ENCODE results near the gene DIP2C.

The DIP2C gene

DNA sequence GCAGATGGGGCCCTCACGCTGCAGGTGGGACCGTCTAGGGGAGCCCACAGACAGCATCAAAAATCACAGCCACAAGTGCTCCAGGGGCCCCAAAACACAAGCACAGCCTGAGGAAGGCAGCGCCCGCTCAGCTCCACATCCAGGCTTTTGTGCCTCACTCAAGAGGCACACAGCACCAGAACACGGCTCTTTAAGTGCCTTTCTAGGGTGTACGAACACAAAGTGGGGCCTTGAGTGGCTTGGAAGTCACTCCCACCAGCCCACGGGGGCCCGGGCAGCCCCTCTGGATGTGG is 65.2 kb downstream of the DIP2C start:
- no peak overlapping the region for H3K27ac ChIP-seq
- ChIA-PET POLR2A (ENCODE audit: low non-redundant PET) (no interaction called here), CTCF (no interaction called here)
- TF ChIP-seq, protein P1, sequence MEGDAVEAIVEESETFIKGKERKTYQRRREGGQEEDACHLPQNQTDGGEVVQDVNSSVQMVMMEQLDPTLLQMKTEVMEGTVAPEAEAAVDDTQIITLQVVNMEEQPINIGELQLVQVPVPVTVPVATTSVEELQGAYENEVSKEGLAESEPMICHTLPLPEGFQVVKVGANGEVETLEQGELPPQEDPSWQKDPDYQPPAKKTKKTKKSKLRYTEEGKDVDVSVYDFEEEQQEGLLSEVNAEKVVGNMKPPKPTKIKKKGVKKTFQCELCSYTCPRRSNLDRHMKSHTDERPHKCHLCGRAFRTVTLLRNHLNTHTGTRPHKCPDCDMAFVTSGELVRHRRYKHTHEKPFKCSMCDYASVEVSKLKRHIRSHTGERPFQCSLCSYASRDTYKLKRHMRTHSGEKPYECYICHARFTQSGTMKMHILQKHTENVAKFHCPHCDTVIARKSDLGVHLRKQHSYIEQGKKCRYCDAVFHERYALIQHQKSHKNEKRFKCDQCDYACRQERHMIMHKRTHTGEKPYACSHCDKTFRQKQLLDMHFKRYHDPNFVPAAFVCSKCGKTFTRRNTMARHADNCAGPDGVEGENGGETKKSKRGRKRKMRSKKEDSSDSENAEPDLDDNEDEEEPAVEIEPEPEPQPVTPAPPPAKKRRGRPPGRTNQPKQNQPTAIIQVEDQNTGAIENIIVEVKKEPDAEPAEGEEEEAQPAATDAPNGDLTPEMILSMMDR (conservative IDR thresholded peaks at IDR 0.05; ENCODE audit: low read depth): no peak
- no peak for DNase-seq (ENCODE audit: low spot score)

- CTCF ChIA-PET: no interaction called here
- DNase-seq (ENCODE audit: low spot score): no peak
- TF ChIP-seq, protein P1 (conservative IDR thresholded peaks at IDR 0.05; ENCODE audit: low read depth): no peak
- POLR2A ChIA-PET (ENCODE audit: low non-redundant PET): no interaction called here
- H3K27ac ChIP-seq: no peak overlapping the region
Measured at GRCh38 chr10:623477-624311, 65.8 kb downstream of the DIP2C start.

GRCh38 chr10:623014-623413 is 66.5 kb downstream of the DIP2C start:
- TF ChIP-seq, protein P1 (conservative IDR thresholded peaks at IDR 0.05; ENCODE audit: low read depth): no peak
- ChIA-PET CTCF (no interaction called here), POLR2A (ENCODE audit: low non-redundant PET) (no interaction called here)
- no peak for DNase-seq (ENCODE audit: low spot score)
- H3K27ac ChIP-seq: no peak overlapping the region

DNA sequence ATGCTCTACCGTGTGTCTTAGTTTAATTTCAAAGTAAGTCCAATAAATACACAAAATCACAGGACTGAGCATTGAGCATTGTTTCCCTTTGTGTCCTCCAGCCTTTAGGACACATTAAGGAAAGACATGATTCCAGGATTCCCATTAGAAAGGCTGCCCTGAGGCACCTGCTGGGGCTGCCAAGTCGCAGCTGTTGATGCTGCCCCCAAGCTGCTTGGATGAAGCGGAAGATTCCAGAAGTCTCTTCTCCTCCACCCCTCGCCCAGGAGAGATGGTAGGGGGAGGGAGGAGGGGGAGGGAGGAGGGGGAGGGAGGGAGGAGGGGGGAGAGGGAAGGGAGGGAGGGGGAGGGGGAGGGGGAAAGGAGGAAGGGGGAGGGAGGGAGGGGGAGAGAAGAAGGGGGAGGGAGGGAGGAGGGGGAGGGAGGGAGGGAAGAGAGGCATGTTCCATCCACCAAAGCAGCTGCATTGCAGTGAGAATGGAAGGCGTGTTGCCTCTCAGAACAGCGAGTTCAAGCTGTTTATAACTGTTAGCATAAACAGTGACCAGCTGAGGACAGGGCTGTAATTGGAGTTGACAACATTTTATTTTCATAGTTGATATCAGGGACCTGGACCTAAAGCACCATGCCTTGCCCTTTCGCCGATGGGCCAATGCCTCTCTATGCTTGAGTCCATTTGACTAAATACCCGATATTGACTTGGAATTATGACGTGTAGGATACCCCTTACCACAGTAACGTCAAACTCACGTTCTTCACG is 67.3 kb downstream of the DIP2C start:
- ChIA-PET POLR2A (ENCODE audit: low non-redundant PET) (no interaction called here), CTCF (no interaction called here)
- no peak for DNase-seq (ENCODE audit: low spot score)
- no peak overlapping the region for H3K27ac ChIP-seq
- TF ChIP-seq, protein P1 (conservative IDR thresholded peaks at IDR 0.05; ENCODE audit: low read depth): no peak

DNA sequence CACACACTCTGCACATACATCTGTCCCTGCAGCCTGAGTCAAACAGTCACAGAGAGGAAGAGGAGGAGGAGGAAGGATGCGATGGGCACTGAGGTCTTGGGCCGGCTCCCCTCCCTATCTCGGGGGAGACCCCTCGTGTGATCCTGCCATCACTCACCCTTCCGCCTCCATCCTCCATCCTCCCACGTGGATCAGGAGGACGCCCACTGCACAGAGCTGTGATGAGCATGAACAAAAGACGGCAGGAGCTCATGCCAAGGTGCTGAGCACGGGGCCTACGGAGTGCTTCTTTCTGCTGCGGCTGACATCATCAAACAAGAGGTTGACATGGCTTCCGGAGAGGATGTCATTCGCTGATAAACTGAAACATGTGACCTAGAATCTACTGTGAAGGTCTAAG is 68.0 kb downstream of the DIP2C start:
- DNase-seq (ENCODE audit: low spot score): no peak
- CTCF ChIA-PET: interaction anchor here (0.6 kb wide), 1 partner anchor 487 kb away, joined by 3 read pairs; no protein-coding TSS in a partner anchor

GRCh38 chr10:620971-621370 is 68.5 kb downstream of the DIP2C start:
- TF ChIP-seq, protein P1 (conservative IDR thresholded peaks at IDR 0.05; ENCODE audit: low read depth): no peak
- CTCF ChIA-PET: interaction anchor here (0.6 kb wide), 2 partner anchors 371 to 486 kb away, joined by 3 to 4 read pairs; no protein-coding TSS in a partner anchor
- POLR2A ChIA-PET (ENCODE audit: low non-redundant PET): no interaction called here
- H3K27ac ChIP-seq: no peak overlapping the region
- no peak for DNase-seq (ENCODE audit: low spot score)

More for the DNA sequence above, 68.0 kb downstream of the DIP2C start:
- POLR2A ChIA-PET (ENCODE audit: low non-redundant PET): no interaction called here
- TF ChIP-seq, protein P1 (conservative IDR thresholded peaks at IDR 0.05; ENCODE audit: low read depth): no peak
- H3K27ac ChIP-seq: no peak overlapping the region
